ENCODE results near the gene ABHD8.

GRCh38 chr19:17244618-17245534 lies 58.3 kb downstream of the ABHD8 start:
- no peak for TF ChIP-seq CTCF (IDR thresholded peaks at IDR 0.05 in 4 of 5, conservative IDR thresholded peaks at IDR 0.05 in 1 of 5)
- TF ChIP-seq POLR2A (IDR thresholded peaks at IDR 0.05) = no peak
